ENCODE data around the gene MSH5. TPM values are rescaled to one million over a fixed set of nuclear protein-coding genes. Genes with fewer than 3 reads are reported as not detected.

MSH5 gene
- total RNA-seq, 1 experiment from 2014 or later, result 22.7 TPM

DNA sequence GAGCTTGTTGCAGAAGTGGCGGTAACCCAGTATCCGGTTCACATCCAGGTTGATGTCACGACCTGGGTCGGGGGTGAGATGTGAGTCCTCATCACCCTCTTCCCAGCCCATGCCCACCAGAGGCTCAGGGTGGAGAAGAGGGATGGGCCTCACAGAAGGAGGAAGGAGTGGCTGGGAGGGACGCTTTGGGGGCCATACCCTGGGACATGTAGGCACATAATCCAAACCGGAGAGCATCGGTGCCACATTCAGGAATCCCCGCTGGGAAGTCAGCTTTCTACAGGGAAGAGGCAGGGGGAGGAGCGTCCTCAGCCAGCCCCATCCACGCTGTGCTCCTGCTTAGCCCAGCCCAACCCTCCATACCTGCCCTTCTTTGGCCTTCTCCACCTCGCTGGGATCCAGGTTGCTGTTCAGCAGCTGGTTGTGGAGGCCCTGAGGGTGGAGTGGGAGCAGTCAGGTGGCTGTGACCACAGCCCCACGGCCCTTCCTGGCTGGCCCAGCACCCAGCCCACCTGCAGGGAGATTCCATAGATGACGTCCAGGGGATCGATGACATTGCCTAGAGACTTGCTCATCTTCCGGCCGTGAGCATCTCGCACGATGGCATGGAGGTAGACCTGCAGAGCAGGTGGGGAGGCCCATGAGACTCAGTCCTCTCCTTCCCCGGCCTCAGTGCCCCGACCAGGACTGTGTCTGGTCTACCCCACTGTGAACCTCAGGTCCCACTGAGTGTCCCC, 40.9 kb downstream of the MSH5 start:
- BruUV-seq (replicated peaks), result no TSS peak
- POLR2A ChIA-PET (ENCODE audit: unreplicated experiment), result interaction anchor here (0.6 kb wide), 1 partner anchor 47 kb away, joined by 3 read pairs; the partner anchor contains the start of gene HSPA1B

DNA sequence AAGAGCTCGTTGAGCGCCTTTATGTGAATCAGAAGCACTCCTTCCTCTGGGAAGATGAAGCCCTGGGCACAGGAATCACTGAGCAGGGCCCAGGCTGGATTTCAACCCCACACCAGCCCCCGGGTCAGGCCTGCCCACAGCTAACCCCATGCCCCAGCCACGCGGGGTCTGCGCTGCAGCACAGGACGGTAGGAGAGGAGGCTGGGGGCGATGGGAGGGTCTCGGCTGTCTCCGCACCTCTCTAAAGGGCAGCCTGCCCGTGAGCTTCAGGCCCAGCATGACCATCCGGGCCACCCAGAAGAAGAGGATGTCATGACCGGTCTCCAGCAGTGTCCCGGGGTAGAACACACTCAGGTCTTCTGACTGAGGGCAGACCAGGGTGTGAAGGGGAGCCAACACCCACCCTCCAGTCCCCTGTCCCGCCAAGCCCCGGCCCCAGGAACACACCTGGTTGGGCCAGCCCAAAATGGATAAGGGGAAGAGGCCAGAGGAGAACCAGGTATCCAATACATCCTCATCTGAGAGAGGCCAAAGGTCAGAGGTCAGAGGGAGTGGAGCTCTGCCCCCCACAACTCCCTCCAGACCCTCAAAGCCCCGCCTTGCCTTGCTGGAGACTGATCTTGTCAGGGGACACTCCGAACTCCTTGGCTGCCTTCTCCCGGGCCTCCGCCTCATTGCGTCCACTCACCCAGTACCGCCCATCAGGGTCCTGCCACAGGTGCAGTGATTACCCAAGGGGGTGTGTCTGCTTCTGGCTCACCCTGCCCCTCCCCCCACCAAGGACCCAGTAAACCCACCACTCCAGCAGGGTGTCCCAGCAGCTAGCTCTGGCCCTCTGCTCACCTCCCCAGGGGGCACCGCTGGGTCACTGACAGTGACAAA, 41.7 kb downstream of the MSH5 start:
- H3K4me2 ChIP-seq (ENCODE audit: low read length), result no peak overlapping the region
- no peak for TF ChIP-seq EZH2 (IDR thresholded peaks at IDR 0.05; ENCODE audit: low read length, unreplicated experiment)
- no peak for TF ChIP-seq EZH2phosphoT487 (IDR thresholded peaks at IDR 0.05; ENCODE audit: borderline replicate concordance, low read length)
- TF ChIP-seq, protein P1, sequence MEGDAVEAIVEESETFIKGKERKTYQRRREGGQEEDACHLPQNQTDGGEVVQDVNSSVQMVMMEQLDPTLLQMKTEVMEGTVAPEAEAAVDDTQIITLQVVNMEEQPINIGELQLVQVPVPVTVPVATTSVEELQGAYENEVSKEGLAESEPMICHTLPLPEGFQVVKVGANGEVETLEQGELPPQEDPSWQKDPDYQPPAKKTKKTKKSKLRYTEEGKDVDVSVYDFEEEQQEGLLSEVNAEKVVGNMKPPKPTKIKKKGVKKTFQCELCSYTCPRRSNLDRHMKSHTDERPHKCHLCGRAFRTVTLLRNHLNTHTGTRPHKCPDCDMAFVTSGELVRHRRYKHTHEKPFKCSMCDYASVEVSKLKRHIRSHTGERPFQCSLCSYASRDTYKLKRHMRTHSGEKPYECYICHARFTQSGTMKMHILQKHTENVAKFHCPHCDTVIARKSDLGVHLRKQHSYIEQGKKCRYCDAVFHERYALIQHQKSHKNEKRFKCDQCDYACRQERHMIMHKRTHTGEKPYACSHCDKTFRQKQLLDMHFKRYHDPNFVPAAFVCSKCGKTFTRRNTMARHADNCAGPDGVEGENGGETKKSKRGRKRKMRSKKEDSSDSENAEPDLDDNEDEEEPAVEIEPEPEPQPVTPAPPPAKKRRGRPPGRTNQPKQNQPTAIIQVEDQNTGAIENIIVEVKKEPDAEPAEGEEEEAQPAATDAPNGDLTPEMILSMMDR (conservative IDR thresholded peaks at IDR 0.05; ENCODE audit: low read depth, low read length), result no peak
- ATAC-seq, result no peak
- H3F3A ChIP-seq (ENCODE audit: low read length, unreplicated experiment), result peaks cover 3% of the 10 kb centered on the region
- ChIA-PET CTCF (no interaction called here), POLR2A (ENCODE audit: unreplicated experiment) (no interaction called here)
- no peak overlapping the region for H3K27ac ChIP-seq (ENCODE audit: low read length)
- no peak overlapping the region for H2AFZ ChIP-seq (ENCODE audit: low read length)
- DNase-seq, result no peak
- H3K4me1 ChIP-seq (ENCODE audit: insufficient read depth, low read length), result peaks cover 14% of the 10 kb centered on the region
- H3K9me3 ChIP-seq (ENCODE audit: low read length), result no peaks in the 10 kb centered on the region
- no peaks in the 10 kb centered on the region for H3K9me2 ChIP-seq (replicated peaks; ENCODE audit: low read length)
- intact Hi-C loops (cut with micrococcal nuclease), result no loop called here
- H3K36me3 ChIP-seq (ENCODE audit: low read depth, low read length), result peaks cover 59% of the 10 kb centered on the region
- H4K20me1 ChIP-seq (ENCODE audit: low read length), result no peaks in the 10 kb centered on the region
- no peaks in the 10 kb centered on the region for H3K79me2 ChIP-seq (ENCODE audit: low read length)
- no TSS peak for BruUV-seq (replicated peaks)
- no peaks in the 10 kb centered on the region for H3K27me3 ChIP-seq (ENCODE audit: low read length)
- H3K4me3 ChIP-seq (ENCODE audit: low read length), result no peak overlapping the region
- H3K9ac ChIP-seq (ENCODE audit: low read length), result no peak overlapping the region

More for the DNA sequence above, 40.9 kb downstream of the MSH5 start:
- no peak overlapping the region for H3K4me2 ChIP-seq (ENCODE audit: low read length)
- H2AFZ ChIP-seq (ENCODE audit: low read length), result no peak overlapping the region
- H3K4me1 ChIP-seq (ENCODE audit: insufficient read depth, low read length), result peaks cover 22% of the 10 kb centered on the region
- CTCF ChIA-PET, result no interaction called here
- no peaks in the 10 kb centered on the region for H4K20me1 ChIP-seq (ENCODE audit: low read length)
- ATAC-seq (no peak), DNase-seq (no peak)
- intact Hi-C loops (cut with micrococcal nuclease), result no loop called here
- H3K27me3 ChIP-seq (ENCODE audit: low read length), result no peaks in the 10 kb centered on the region
- H3K79me2 ChIP-seq (ENCODE audit: low read length), result no peaks in the 10 kb centered on the region
- H3K9me3 ChIP-seq (ENCODE audit: low read length), result no peaks in the 10 kb centered on the region
- no peaks in the 10 kb centered on the region for H3K9me2 ChIP-seq (replicated peaks; ENCODE audit: low read length)
- H3K27ac ChIP-seq (ENCODE audit: low read length), result no peak overlapping the region
- H3F3A ChIP-seq (ENCODE audit: low read length, unreplicated experiment), result peaks cover 3% of the 10 kb centered on the region
- no peak overlapping the region for H3K9ac ChIP-seq (ENCODE audit: low read length)
- peaks cover 57% of the 10 kb centered on the region for H3K36me3 ChIP-seq (ENCODE audit: low read depth, low read length)
- no peak overlapping the region for H3K4me3 ChIP-seq (ENCODE audit: low read length)
- TF ChIP-seq, protein P1 (conservative IDR thresholded peaks at IDR 0.05; ENCODE audit: low read depth, low read length), result no peak
- TF ChIP-seq EZH2 (IDR thresholded peaks at IDR 0.05; ENCODE audit: low read length, unreplicated experiment), result no peak
- no peak for TF ChIP-seq EZH2phosphoT487 (IDR thresholded peaks at IDR 0.05; ENCODE audit: borderline replicate concordance, low read length)
